ENCODE data around the gene ERVH48-1.

- no peak for TF ChIP-seq CTCF (IDR thresholded peaks at IDR 0.05)
- no peak for TF ChIP-seq POLR2AphosphoS5 (IDR thresholded peaks at IDR 0.05)
- no peak for TF ChIP-seq POLR2A (IDR thresholded peaks at IDR 0.05)
- TF ChIP-seq EP300 (IDR thresholded peaks at IDR 0.05) = no peak
These were observed 12.0 kb downstream of the ERVH48-1 start for GRCh38 chr21:42913476-42913875.

Data from upper lobe of left lung (tissue), 4 donors.